ENCODE measurements around the gene LIN7C. TPM values are rescaled to one million over a fixed set of nuclear protein-coding genes. Genes with fewer than 3 reads are reported as not detected.
A peak's percentile ranks its signal among the peaks of the same experiment; 100 is the strongest.

LIN7C gene
- total and polyA plus RNA-seq, 4 donors: 5.2 to 43.7 (median 25.8) TPM

- no peak for TF ChIP-seq NR2F2 (IDR thresholded peaks at IDR 0.05)
- no peak for TF ChIP-seq REST (IDR thresholded peaks at IDR 0.05)
- TF ChIP-seq FOXA2 (IDR thresholded peaks at IDR 0.05): no peak
- TF ChIP-seq HNF4G (IDR thresholded peaks at IDR 0.05): no peak
- no peak for TF ChIP-seq GABPA (IDR thresholded peaks at IDR 0.05 in 1 of 2, conservative IDR thresholded peaks at IDR 0.05 in 1 of 2)
- no peak for TF ChIP-seq RAD21 (IDR thresholded peaks at IDR 0.05)
- TF ChIP-seq FOXA1 (IDR thresholded peaks at IDR 0.05): no peak
- TF ChIP-seq RXRA (IDR thresholded peaks at IDR 0.05): no peak
- no peak for TF ChIP-seq MAX (IDR thresholded peaks at IDR 0.05)
- no peak for TF ChIP-seq YY1 (IDR thresholded peaks at IDR 0.05)
- no peak for TF ChIP-seq ZBTB33 (IDR thresholded peaks at IDR 0.05)
- no peak for TF ChIP-seq SP1 (IDR thresholded peaks at IDR 0.05)
- no peak for TF ChIP-seq HNF4A (conservative IDR thresholded peaks at IDR 0.05)
- TF ChIP-seq JUND (IDR thresholded peaks at IDR 0.05): no peak
- TF ChIP-seq TAF1 (conservative IDR thresholded peaks at IDR 0.05): no peak
- no peak for TF ChIP-seq ATF3 (IDR thresholded peaks at IDR 0.05)
- Histone ChIP-seq H3K27me3 (ENCODE audit: control insufficient read depth in 4 of 4, insufficient read depth in 4 of 4, low read length in 3 of 4) (no peaks in the 10 kb centered on the region), H3K4me1 (ENCODE audit: control insufficient read depth in 4 of 4, insufficient read depth in 4 of 4, low read length in 3 of 4) (peaks cover 2 to 13% (median 5%) of the 10 kb centered on the region in 4 donors), H3K9ac (ENCODE audit: low read depth in 1 of 2, low read length in 2 of 2) (no peak overlapping the region), H3K9me3 (ENCODE audit: control insufficient read depth in 4 of 4, low read length in 3 of 4) (no peaks in the 10 kb centered on the region), H3K36me3 (ENCODE audit: control insufficient read depth in 4 of 4, insufficient read depth in 3 of 4, low read depth in 1 of 4, low read length in 3 of 4) (no peaks in the 10 kb centered on the region), H3K27ac (ENCODE audit: low read depth in 1 of 2, low read length in 2 of 2) (no peak overlapping the region), H3K4me3 (ENCODE audit: low read depth in 1 of 3, low read length in 3 of 3) (no peak overlapping the region)
- no peak for DNase-seq (ENCODE audit: low spot score)
- WGBS: 78% methylated on average over 5 of the region's 5 CpGs
Measured at GRCh38 chr11:27475622-27476021, 30.9 kb downstream of the LIN7C start.

- TF ChIP-seq SP1 (IDR thresholded peaks at IDR 0.05): peak; percentile 4
- TF ChIP-seq RXRA (IDR thresholded peaks at IDR 0.05): peak in 1 of 2 donors; percentile 14
- TF ChIP-seq HNF4G (IDR thresholded peaks at IDR 0.05): no peak
- no peak for TF ChIP-seq FOXA2 (IDR thresholded peaks at IDR 0.05)
- peak; percentile 12 for TF ChIP-seq YY1 (IDR thresholded peaks at IDR 0.05)
- Histone ChIP-seq H3K27me3 (ENCODE audit: control insufficient read depth in 4 of 4, insufficient read depth in 4 of 4, low read length in 3 of 4) (no peaks in the 10 kb centered on the region), H3K36me3 (ENCODE audit: control insufficient read depth in 4 of 4, insufficient read depth in 3 of 4, low read depth in 1 of 4, low read length in 3 of 4) (no peaks in the 10 kb centered on the region), H3K9me3 (ENCODE audit: control insufficient read depth in 4 of 4, low read length in 3 of 4) (no peaks in the 10 kb centered on the region), H3K4me1 (ENCODE audit: control insufficient read depth in 4 of 4, insufficient read depth in 4 of 4, low read length in 3 of 4) (peaks cover 2 to 36% (median 26%) of the 10 kb centered on the region in 4 donors), H3K9ac (ENCODE audit: low read depth in 1 of 2, low read length in 2 of 2) (peak overlapping the region in 1 of 2 donors; percentile 83), H3K4me3 (ENCODE audit: low read depth in 1 of 3, low read length in 3 of 3) (peak overlapping the region in 2 of 3 donors; percentile 39 to 96), H3K27ac (ENCODE audit: low read depth in 1 of 2, low read length in 2 of 2) (peak overlapping the region; percentile 58 to 92)
- 4% methylated on average over 9 of the region's 9 CpGs for WGBS
- no peak for DNase-seq (ENCODE audit: low spot score)
Measured at GRCh38 chr11:27473017-27473406, 33.6 kb downstream of the LIN7C start.

All from liver (tissue), 9 donors.